NCI-H1092 treated with DMSO at 0.1 percent for 48 hours (cell line): ENCODE results near the gene DNER.

Source experiments
- DNase-seq: peaks from one replicate; lab custom pipeline; 2025; lab: John Stamatoyannopoulos, UW

The DNER gene

DNA sequence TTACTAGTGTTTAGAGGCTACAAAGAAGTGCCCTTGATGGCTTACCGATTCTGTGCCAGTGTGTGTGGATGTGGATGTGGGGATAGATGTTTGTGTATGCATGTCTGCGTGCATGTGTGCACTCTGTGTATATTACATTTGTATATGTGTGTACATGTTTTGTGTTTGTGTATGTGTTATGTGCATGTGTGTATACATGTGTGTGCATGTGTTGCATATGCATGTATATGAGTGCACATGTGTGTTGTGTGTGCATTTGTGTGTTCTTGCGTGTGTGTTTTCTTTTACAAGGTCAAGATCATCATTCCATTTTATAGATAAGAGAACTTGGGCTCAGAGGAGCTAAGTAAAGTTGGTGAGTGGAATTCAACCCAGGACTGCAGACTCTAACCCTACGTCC lies 226.1 kb downstream of the DNER start:
- DNase-seq = no peak

DNA sequence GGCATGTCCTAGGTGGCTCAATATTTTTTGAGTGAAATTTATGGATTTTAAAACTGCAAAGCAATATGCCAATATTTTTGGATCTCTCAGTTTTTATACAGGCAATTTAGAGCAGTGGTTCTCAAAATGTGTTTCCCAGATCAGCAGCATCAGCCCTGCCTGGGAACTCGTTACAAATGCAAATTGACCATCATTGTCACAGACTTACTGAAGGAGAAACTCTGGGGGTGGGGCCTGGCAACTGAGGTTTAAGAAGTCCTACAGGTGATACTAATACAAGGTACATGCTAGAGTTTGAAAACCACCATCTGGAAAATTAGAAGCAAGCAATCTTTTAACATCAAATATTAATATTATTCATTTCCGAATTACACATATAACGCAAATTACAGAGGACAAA lies 227.7 kb downstream of the DNER start:
- DNase-seq = no peak

DNA sequence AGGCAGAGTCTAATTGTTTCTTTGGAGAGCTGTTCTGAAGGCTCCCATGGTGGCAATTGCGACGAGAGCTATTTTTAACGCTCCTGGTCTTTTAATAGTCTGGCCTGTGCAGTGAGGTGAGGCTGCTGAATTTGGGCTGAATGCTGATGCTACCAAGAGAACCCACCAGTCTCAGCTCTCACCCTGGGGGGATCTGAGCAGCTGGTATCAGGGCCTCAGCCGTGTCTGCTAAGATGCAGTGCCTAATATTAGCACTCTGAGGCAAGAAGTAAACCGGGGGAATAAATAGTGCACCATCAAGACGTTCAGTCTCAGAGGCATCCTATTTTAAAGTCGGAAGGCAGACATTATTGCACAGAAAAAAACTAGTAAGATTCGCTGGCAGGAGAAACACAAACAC lies 228.5 kb downstream of the DNER start:
- DNase-seq = no peak

DNA sequence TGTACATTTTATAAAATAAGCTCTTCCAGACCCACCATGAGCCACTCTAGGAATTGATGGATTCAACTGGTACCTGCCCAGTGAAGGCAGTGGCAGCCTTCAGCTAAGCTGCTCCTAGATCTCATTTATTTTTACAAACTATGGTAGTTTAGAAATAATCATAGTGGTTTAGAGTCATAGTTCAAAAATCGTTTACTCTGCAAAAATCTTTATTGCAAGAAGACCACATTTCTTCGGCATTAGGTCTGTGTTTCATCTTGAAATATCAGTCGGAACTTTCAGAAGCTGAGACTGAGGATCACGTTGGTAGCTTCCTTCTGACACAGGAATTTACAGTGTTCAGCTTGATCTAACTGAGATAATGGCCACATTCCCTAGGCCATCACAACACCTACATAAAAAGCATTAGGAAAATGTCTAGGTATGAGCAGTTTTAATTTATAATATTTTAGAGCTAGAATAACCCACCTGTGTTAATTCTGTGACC lies 237.0 kb downstream of the DNER start:
- no peak for DNase-seq

DNA sequence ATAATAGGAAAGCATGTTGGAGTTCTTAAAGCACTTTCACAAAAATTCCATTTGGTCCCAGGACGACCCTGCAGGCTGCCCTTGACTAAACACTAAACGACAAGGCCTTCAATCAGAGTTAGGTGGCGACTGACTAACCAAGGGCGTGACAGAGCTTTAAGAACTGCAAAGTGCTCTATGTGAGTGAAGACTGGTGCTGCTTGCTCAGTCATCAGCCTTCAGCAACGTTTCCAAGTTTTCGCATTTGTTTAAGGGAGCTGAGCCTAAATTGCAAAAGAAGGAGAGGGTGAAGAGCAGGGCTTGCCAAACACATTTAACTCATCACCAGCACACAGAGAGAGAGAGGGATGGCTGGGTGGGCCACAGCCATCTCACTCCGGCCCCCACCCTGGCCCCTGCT lies 238.6 kb downstream of the DNER start:
- no peak for DNase-seq

DNA sequence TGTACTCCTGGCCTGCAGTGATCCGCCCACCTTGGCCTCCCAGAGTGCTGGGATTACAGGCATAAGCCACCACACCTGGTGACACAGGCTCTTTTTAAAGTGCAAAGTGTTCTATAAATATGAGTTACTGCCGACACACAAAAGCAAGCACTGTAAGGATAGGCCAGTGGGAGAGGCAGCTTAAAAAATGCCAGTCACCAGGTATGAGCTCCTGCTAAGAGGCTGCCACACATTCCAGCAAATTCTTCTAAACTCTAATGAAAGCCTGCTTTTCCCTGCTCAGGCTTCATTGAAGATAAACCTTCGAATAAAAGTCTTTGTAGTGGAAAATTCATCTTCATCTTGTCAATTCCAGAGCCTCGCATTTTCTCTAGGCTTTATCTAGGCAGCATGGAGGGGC lies 240.2 kb downstream of the DNER start:
- no peak for DNase-seq

DNA sequence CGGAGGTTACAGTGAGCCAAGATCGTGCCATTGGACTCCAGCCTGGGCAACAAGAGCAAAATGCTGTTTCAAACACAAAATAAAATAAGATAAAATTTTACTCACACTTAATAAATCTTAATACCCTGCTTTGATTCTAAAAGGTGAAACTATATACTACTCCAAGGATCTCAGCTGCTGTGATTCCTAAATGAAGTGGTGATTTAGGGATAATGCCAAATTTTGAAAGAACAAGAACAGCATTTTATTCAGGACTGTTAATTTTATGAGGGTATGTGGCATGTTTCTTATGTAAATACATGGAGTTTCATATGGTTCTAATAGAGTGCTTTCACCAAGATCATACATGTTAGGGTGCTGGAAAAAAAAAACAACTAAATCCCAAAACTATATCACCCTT lies 243.6 kb downstream of the DNER start:
- no peak for DNase-seq

DNA sequence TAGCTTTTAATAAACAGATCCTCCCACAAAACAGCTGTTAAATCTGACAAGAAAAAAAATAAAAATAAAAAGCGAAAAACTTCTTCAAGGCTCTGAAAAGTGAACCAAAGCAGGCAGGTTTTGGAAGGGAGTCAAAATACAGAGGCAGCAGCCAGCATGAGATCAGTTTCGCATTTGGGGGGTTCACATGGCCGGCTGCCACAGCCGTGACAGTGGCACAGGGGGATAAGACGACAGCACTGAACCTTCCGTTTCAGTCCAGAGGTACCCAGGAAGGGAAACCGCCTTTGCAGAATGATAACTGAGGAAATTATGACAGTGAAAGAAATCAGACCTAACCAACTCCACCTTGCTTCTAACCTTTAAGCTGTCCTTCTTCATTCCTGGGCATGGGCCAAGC lies 246.6 kb downstream of the DNER start:
- no peak for DNase-seq

DNA sequence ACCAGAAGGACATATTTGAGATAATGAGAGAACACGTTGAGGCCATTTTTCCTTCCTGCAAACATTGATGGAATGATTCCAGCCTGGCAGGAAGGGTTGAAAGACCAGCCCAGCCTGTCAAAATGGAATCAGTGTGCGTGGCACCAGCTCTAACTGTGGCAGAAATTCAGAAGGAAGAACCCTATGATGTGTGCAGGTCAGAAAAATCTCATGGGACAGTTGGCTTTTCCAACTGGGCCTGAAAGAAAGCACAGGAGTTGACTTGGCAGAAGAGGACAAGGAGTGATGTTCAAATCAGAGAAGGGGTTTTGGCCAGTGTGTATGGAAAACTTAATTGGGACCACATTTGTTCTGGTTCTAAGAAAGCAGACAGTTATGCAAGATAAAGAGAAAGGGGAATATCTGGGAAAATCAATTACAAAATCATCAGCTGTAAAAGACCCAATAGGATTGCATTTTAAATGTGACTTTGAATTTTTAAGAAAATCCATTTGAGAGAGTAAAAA lies 250.5 kb downstream of the DNER start:
- no peak for DNase-seq

DNA sequence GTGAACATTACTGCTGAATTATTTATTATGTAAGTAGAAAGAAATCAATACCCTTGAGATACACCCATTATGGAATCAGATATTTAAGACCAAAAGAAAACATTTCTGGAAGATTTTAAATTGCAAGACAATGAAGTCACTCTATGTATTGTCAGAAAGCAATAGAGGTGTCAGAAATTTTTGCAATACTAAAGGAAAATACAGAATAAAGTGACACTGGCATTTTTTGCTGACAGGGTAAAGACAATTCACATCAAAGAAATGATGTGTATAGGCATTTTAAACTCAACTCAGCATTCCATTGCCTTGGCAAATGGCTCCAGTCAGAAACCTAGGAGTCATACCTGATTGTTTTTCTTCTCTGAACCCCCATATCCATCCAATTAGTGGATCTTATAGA lies 252.2 kb downstream of the DNER start:
- no peak for DNase-seq

DNA sequence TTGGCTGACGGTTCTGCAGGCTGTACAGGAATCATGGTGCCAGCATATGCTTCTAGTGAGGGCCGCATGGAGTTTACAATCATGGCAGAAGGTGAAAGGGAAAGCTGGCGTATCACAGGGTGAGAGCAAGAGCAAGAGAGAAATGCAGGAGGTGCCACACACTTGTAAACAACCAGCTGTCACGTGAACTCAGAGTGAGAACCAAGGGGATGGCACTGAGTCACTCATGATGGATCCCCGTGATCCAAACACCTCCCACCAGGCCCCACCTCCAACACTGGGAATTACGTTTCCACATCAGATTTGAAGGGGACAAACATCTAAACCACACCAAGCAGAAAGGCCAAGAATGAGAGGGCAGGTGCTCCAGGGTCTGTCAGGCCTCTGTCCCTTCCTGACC lies 258.3 kb downstream of the DNER start:
- DNase-seq = no peak

DNA sequence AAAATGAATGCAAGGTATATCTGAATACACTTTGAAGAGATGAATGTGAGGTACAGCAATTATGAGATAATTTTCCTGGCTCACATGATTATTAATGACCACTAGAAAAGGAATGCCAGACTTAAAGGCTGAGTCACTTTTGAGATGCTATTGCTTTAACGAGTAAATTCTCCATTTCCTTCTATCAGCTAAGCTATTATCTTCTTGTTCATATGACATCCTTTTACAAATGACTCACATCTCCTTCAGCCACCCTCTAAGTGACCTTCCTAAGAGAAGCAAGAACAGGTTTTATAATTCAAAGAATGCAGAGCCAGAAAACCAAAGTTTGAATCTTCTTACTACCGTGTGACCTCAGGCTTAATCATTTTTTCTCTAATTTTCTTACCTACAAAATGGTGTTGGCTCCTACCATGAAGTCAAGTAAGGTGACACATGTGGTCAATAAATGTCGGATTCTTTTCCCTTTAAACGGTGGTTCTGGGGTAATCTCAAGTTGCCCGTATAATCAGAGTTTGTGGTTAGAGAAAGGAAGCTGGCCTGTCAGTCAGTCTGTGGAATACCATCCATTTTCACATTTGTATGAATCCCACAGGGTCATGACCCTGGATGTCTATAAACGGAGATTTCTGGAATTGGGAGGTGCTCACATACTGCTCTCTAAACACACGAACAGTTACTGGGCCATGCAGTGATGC lies 259.3 kb downstream of the DNER start:
- DNase-seq = no peak

DNA sequence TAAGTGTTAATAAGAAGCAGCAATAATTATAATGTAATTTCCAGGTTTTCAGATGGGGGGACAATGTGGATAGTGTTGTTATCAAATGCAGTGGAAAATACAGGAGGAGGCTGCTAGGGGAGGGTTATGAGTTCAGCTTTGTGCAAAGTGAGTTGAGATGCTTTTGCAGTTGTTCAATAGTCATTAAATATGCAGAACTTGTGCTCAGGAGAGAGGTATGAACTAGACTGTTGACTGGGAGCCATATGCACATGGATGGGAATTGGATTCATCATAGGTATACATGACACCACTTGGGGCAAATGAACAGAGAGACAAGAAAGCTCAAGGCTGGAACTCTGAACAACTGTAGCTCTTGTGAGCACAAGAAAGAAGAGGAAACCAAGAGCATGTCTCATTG lies 261.1 kb downstream of the DNER start:
- no peak for DNase-seq

DNA sequence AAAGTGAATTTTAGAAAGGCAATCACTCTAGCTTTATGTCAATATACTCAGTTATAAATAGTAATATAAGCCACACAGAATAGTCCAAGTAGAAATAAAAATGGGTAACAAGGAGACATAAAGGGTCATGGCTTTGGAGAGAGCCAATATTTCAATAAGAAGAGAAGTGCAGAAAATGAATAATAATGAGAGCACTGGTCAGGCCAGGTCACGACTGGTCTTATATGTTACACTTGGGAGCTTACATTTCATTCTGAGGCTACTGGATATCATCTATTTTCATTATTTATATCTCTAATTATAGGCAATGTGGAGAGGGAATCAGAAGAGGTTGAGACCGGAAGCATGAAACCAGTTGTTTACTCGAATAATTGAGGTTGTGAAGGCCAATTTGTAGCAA lies 262.5 kb downstream of the DNER start:
- DNase-seq = no peak

DNA sequence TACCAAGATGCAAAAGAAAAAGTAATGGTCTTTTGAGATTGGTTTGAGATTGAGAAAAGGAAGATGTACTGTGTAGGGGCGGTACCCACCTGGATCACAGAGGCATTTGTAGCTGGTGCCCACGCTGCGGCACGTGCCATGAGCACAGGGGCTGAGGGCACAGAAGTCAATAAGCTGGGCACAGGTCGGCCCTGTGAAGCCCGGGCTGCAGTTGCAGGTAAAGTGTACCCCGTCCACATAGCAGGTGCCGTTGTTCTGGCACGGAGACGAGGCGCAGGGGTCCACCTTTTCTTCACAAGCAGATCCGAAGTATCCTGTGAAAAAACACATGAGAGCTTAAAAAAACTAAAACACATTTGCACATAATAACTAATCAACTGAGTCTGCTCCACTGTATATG lies 267.1 kb downstream of the DNER start:
- DNase-seq = no peak

DNA sequence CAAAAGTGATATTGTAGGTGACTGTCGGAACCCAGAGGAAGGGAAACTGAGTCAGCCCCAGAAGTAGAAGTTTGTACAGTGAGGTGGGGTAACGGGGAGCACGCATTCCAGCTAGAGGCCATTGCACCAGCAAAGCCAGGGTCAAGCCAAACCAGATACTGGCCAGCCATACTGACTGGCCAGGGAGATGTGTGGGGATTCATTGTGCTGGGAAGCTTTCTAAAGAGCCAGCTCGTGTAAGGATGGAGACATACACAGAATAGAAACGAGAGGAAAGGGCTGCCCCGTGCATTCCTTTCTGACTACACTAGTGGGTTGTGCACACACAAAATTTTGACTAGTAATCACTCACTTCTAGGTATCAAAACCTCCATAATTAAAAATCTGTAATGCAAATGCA lies 268.0 kb downstream of the DNER start:
- DNase-seq = no peak

DNA sequence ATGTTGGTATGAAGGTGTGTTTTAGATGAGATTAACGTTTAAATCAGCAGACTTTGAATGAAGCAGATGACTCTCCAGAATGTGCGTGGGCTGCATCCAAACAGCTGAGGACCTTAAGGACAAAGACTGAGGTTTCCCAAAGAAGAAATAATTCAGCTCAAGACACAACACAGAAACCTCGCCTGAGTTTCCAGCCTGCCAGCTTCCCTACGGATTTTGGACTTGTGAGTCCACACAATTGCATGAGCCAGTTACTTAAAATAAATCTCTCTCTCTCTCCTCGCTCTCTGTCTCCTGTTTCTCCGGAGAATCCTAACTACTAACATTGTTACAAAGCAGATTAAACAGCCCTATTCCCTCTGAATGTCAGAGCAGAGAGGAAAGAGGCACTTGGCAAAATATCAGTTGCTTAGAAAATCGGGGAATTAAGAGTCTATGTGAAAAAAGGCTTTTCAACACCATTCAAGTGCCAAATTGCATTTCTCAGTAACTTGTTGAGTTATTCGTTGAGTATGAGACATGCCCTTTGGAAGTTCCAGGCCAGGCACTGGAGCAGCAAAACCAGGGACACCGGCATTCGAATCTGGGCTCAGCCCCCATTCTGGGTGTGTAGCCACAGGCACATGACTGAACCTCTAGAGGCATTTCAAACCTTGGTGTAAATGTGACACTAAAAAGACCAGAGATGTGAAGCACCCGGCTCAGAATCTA lies 268.7 kb downstream of the DNER start:
- no peak for DNase-seq

DNA sequence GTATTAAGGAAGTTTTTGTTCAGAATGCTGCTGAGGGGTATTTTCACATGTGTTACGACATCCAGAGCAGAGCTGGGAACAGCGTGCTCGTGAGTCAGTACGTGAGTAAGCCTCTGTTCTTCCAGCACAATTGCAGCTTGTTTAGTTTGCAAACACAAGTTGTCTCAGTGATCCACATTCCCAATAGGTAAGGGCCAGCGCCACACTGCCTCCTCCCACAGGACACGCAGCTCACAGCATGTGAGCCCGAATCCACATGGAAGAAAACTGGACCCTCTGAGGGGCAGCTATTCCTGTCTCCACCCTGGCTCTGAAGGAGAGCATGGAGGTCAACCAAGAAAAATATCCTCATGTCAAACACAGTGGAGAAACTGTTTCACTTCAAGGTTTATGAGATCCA lies 269.3 kb downstream of the DNER start:
- DNase-seq = no peak

DNA sequence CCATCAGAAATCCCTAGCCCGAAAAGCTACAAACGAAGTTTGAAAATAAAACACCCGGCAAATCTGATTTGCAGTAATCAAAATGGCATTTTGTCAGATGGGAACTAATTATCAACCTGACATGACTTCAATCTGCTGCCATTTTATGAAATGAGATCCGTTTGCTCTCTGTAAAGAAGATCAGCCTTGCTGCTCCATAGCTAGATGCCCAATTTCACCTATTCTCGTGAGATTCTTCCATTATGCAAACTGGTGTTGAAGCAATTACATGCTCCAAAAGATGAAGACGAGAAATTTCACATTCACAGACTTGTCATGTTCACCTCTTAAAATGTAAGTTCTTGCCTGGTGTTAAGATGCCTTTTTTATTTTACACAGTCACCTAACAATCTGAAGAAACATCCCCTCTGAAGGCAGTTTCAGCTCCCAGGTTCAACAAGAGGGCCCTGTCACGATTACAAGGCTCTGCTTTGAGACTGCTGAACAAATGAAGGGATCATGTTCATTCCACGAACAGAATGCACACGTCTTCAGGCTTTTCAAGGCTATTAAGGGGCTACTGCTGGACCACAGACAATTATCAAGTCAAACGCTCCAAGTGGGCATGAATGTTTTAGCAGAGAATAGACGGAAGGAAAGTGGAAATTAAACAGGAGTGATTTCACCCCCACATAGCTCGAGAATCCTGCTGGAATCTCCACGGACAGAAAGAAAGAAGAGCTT lies 270.6 kb downstream of the DNER start:
- DNase-seq = no peak

DNA sequence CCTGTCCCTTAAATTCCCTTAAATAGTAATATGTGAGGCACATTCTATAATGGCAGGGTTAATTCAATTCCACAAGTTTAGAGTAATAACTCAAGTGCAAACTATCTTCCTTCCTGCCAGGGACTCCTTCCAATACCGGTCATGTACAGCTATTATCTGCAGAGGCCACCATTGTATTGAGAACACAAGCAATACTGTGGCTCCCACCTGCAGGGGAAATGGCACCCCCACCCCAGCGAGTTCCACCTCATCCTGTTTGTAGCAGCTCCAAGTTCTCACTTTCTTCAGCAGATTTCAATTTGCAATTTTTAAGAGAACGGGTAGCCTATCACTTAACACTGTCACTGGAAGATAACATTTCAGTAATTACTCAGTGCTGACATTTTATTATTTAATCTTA lies 271.2 kb downstream of the DNER start:
- DNase-seq = no peak

DNA sequence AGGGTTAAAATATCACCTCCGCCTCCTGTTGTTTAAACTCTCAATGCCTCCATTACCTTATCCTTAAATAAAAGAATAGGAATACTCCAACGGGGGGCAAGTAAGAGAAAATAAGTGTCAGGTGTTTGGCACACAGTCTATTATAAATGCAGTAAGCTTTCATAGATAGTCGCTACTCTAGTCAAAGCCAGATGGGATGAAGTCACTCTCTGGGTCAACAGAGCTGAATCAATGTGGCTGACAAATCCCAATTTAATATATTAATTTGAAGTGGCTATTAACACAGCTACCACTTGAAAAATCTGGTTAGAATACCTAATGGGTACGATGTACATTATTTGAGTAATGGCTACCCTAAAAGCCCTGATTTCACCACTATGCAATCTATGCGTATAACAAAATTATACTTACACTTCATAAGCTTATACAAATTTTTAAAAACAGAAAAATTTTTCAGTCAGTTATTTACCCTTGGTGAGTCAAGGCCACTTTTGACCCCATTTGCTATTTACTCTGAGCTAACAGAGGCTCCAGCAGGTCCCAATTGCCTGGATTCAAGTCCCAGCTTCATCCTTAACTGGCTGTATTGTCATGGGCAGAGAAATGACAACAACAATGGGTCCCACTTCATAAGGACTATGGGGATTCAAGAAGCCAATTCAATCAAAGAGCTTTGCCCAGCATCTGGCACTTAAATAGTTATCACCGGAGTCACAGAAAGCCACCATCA lies 275.8 kb downstream of the DNER start:
- DNase-seq = peak; percentile 4

DNA sequence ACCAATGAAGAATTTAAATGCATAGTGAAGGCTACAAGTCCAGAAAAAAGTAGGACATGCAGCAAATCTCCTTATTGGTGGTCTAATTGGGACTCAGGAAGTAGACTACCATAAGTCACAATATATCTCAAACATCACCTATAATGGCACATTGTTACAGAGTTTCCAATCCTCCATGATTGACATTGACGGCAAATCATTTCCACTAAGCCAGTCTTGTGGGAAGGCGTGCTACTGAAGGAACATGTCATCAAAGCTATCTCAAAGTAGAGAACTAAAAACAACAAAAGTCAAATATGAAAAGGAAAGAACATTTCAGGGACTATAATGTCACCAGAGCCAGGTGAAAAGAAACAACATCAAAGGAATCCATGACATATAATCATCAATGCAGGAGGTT lies 276.9 kb downstream of the DNER start:
- DNase-seq = no peak
